Muscle of leg (tissue), 11 donors: ENCODE data around the gene MYH1. TPM values are rescaled to one million over a fixed set of nuclear protein-coding genes. Genes with fewer than 3 reads are reported as not detected.

Experiments used
- DNase-seq: peaks from one replicate; pipeline ENCODE4 v3.0.0; 2013
- H3K27ac ChIP-seq: one replicate; pipeline ENCODE4 v1.5.1; 2013; ENCODE audit warnings: mild to moderate bottlenecking, low read length, control low read depth
- H3K27me3 ChIP-seq: one replicate; pipeline ENCODE4 v1.6.1; 2013; ENCODE audit warnings: low read length; ENCODE audit not compliant: control insufficient read depth, insufficient read depth
- H3K36me3 ChIP-seq: one replicate; pipeline ENCODE4 v1.6.1; 2013; ENCODE audit warnings: low read length; ENCODE audit not compliant: control insufficient read depth, insufficient read depth
- H3K4me1 ChIP-seq: one replicate; pipeline ENCODE4 v1.6.1; 2013; ENCODE audit warnings: low read length; ENCODE audit not compliant: control insufficient read depth, insufficient read depth
- H3K4me3 ChIP-seq: one replicate; pipeline ENCODE4 v1.5.1; 2013; ENCODE audit warnings: low read length, control low read depth
- H3K9me3 ChIP-seq: replicated peaks from 2 replicates; pipeline ENCODE4 v1.6.1; 2013; ENCODE audit warnings: low read depth, low read length; ENCODE audit not compliant: control insufficient read depth
- WGBS: methylation state at CpG from one replicate; pipeline ENCODE4 v1.1.5; 2013; ENCODE audit warnings: missing lambda C conversion rate; ENCODE audit not compliant: insufficient coverage; 5-methylcytosine and 5-hydroxymethylcytosine counted together
- polyA plus RNA-seq, 8 donors: library from polyadenylated mRNA; unstranded; fragments of 120-200 nt; gene quantifications; one replicate each; pipeline versions ENCODE4 v1.2.1 to v1.2.3, GENCODE V29; 2013; ENCODE audit warnings: inconsistent platforms in 1 of 8, low replicate concordance in 1 of 8; ENCODE audit not compliant: insufficient read length in 8 of 8, insufficient read depth in 1 of 8
- total RNA-seq: library from RNA; stranded (reverse); fragments of 120-200 nt; gene quantifications from one replicate; pipeline ENCODE4 v1.2.4, GENCODE V29; 2013

MYH1 gene
- total and polyA plus RNA-seq, 9 donors, result 3.4 to 18.4 (median 6.8) TPM

DNA sequence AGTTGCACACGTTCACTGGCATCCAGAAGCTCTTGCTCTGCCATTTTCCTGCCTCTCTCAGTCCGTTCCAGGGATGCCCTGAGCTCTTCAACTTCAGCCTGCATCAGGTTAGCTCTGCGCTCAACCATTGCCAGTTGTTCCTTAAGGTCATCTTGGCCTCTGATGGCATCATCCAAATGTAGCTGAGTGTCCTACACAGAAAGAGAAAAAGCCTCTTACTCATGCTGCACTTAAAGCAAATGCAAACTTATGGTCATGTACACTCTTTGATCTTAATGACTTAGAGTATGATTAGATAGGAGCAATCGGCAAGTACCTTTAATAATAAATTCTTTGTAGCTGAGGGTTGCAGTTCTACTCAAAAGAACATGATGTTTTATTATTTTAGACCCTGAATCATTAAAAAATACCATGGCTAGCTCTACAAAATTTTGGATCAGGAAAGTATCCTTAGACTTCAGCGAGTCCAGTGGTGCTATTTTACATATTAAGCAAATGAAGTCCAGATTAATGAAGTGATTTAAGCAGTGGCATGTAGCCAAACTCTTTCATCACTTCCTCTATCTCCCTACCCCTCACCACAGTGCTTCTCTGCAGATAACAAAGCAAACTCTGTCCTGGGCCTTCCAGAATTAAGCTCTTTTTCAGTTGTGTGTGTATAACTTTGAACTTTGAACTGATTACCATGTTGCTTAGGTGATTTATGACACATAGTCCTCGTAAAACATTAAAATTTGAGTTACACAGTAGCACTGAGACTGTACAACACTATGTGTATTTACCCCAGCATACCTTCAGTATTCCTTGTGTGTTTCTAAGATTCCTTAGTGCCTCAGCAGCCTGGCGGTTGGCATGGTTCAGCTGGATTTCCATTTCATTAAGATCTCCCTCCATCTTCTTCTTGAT is 71.1 kb downstream of the MYH1 start:
- DNase-seq, result no peak
- no peak overlapping the region for H3K4me3 ChIP-seq
- H3K27ac ChIP-seq, result no peak overlapping the region
- H3K36me3 ChIP-seq, result no peaks in the 10 kb centered on the region
- whole genome bisulfite sequencing, result 84% methylated on average over 5 of the region's 7 CpGs
- H3K27me3 ChIP-seq, result no peaks in the 10 kb centered on the region
- no peaks in the 10 kb centered on the region for H3K4me1 ChIP-seq
- no peaks in the 10 kb centered on the region for H3K9me3 ChIP-seq

Other genes with a start within 250 kb of the MYH1 start
- gene MYH13, start 145.5 kb downstream of the MYH1 start, total RNA-seq, result 0.31 TPM
- 1 to 10 TPM in 4 of 8 donors, under 1 TPM in 4; 0.66 to 1.4 (median 0.98) TPM for gene MYH13, start 145.5 kb downstream of the MYH1 start, polyA plus RNA-seq
- gene MYH8, start 96.6 kb downstream of the MYH1 start, total RNA-seq, result 1,461 TPM
- gene MYH8, start 96.6 kb downstream of the MYH1 start, polyA plus RNA-seq, result 1,000 to 10,000 TPM in 5 of 8 donors, 100 to 1,000 TPM in 3; 397 to 1,862 (median 1,342) TPM
- 0.09 TPM for gene MYH4, start 49.0 kb downstream of the MYH1 start, total RNA-seq
- under 1 TPM; 0.20 to 0.56 (median 0.42) TPM for gene MYH4, start 49.0 kb downstream of the MYH1 start, polyA plus RNA-seq
- gene MYH2, start 31.1 kb upstream of the MYH1 start, total RNA-seq, result 42.5 TPM
- gene MYH2, start 31.1 kb upstream of the MYH1 start, polyA plus RNA-seq, result 10 to 100 TPM in 7 of 8 donors, 1 to 10 TPM in 1; 4.1 to 53.3 (median 25.7) TPM
- gene MYH3, start 138.8 kb upstream of the MYH1 start, total RNA-seq, result 10,246 TPM
- gene MYH3, start 138.8 kb upstream of the MYH1 start, polyA plus RNA-seq, result over 10,000 TPM in 6 of 8 donors, 1,000 to 10,000 TPM in 2; 7,710 to 16,147 (median 12,206) TPM
- 26.8 TPM for gene SCO1, start 179.0 kb upstream of the MYH1 start, total RNA-seq
- gene SCO1, start 179.0 kb upstream of the MYH1 start, polyA plus RNA-seq, result 10 to 100 TPM; 22.2 to 25.9 (median 24.2) TPM
- 16.3 TPM for gene ADPRM, start 179.1 kb upstream of the MYH1 start, total RNA-seq
- gene ADPRM, start 179.1 kb upstream of the MYH1 start, polyA plus RNA-seq, result 10 to 100 TPM; 14.7 to 18.4 (median 15.8) TPM
- gene TMEM220, start 211.5 kb upstream of the MYH1 start, total RNA-seq, result 6.5 TPM
- 10 to 100 TPM in 3 of 8 donors, 1 to 10 TPM in 5; 5.1 to 13.4 (median 7.8) TPM for gene TMEM220, start 211.5 kb upstream of the MYH1 start, polyA plus RNA-seq